ENCODE measurements around the gene MTR. TPM values are rescaled to one million over a fixed set of nuclear protein-coding genes. Genes with fewer than 3 reads are reported as not detected.
A peak's percentile ranks its signal among the peaks of the same experiment; 100 is the strongest.
"Not testable (repeated sequence)": the region's sequence is repeated elsewhere in the genome, so short reads cannot be mapped to it uniquely, and the experiment has no call there.

MTR gene
- total and polyA plus RNA-seq, 10 donors = 4.4 to 65.4 (median 42.0) TPM

DNA sequence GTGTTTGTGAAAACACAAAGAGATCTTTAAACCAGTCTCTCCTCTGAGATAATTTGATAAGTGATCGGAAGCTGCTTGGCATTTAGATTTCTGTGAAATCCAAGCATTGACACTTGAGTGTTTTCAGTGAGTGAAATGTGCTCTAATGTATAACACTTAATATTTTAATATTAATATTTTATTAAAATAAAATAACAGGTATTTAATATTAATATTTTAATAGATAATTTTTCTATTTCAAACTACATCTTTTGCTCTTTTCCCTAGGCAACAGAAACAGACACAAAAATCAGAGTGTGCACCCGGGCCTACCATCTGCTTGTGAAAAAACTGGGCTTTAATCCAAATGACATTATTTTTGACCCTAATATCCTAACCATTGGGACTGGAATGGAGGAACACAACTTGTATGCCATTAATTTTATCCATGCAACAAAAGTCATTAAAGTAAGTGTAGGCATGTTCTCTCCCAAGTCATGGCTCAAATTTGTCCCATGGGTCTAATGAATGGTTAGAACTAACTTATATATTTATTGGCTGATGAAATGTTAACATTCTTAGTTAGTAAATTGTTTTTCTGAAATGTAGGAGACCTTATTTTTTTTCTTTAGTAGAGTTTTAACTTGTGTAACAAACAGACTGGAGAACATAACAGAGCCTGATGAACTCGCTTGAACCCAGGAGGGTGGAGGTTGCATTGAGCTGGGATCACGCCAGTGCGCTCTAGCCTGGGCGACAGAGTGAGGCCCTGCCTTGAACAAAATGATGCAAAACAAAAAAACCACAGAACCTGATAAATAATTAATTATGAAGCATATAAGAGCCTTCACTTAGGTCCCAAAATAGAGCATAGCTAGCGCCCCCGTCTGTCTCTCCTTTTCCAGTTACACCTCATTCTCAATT lies 55.2 kb downstream of the MTR start:
- Histone ChIP-seq H3K27me3 (replicated peaks in 1 of 7) (no peaks in the 10 kb centered on the region), H3K36me3 (peaks cover 3 to 94% (median 56%) of the 10 kb centered on the region in 6 donors), H3K9me3 (no peaks in the 10 kb centered on the region), H3K4me3 (no peak overlapping the region), H3K4me1 (peaks cover 0 to 16% (median 0%) of the 10 kb centered on the region in 6 donors), H3K27ac (no peak overlapping the region)
- intact Hi-C loops (cut with DNase I; ENCODE audit: low total_unique reads) = no loop called here
- 85 to 96% (median 93%) methylated on average over 8 of the region's 8 CpGs for WGBS, 5 donors
- no peak for TF ChIP-seq POLR2A (IDR thresholded peaks at IDR 0.05)
- TF ChIP-seq CTCF (IDR thresholded peaks at IDR 0.05 in 8 of 11, conservative IDR thresholded peaks at IDR 0.05 in 3 of 11) = no peak
- no peak for TF ChIP-seq POLR2AphosphoS5 (IDR thresholded peaks at IDR 0.05)
- no peak for DNase-seq

GRCh38 chr1:236851871-236852270 lies 56.8 kb downstream of the MTR start:
- no peak overlapping the region for H3K4me3 ChIP-seq
- H3K4me1 ChIP-seq = peaks cover 0 to 14% (median 0%) of the 10 kb centered on the region in 6 donors
- DNase-seq = no peak
- H3K9me3 ChIP-seq = no peaks in the 10 kb centered on the region
- no peak overlapping the region for H3K27ac ChIP-seq
- no peak for TF ChIP-seq POLR2AphosphoS5 (IDR thresholded peaks at IDR 0.05)
- no peak for TF ChIP-seq POLR2A (IDR thresholded peaks at IDR 0.05)
- no peak for TF ChIP-seq CTCF (IDR thresholded peaks at IDR 0.05 in 8 of 11, conservative IDR thresholded peaks at IDR 0.05 in 3 of 11)
- no peaks in the 10 kb centered on the region for H3K27me3 ChIP-seq (replicated peaks in 1 of 7)
- H3K36me3 ChIP-seq = peaks cover 3 to 98% (median 65%) of the 10 kb centered on the region in 6 donors
- 80 to 98% (median 96%) methylated on average over 3 of the region's 3 CpGs for WGBS, 5 donors
- intact Hi-C loops (cut with DNase I; ENCODE audit: low total_unique reads) = no loop called here

- TF ChIP-seq CTCF (IDR thresholded peaks at IDR 0.05 in 8 of 11, conservative IDR thresholded peaks at IDR 0.05 in 3 of 11) = no peak
- TF ChIP-seq POLR2A (IDR thresholded peaks at IDR 0.05) = no peak
- no peak for TF ChIP-seq POLR2AphosphoS5 (IDR thresholded peaks at IDR 0.05)
- H3K27ac ChIP-seq = peak overlapping the region in 5 of 8 donors; percentile 44 to 70 (median 60)
- H3K36me3 ChIP-seq = peaks cover 5 to 98% (median 73%) of the 10 kb centered on the region in 6 donors
- H3K4me1 ChIP-seq = peaks cover 0 to 14% (median 0%) of the 10 kb centered on the region in 6 donors
- H3K27me3 ChIP-seq (replicated peaks in 1 of 7) = no peaks in the 10 kb centered on the region
- H3K4me3 ChIP-seq = no peak overlapping the region
- WGBS, 5 donors = 74 to 83% (median 78%) methylated on average over 4 of the region's 4 CpGs
- intact Hi-C loops (cut with DNase I; ENCODE audit: low total_unique reads) = no loop called here
- H3K9me3 ChIP-seq = no peaks in the 10 kb centered on the region
- no peak for DNase-seq
Observed at GRCh38 chr1:236853921-236854604, 59.0 kb downstream of the MTR start.

- no peak for TF ChIP-seq CTCF (IDR thresholded peaks at IDR 0.05 in 8 of 11, conservative IDR thresholded peaks at IDR 0.05 in 3 of 11)
- intact Hi-C loops (cut with DNase I; ENCODE audit: low total_unique reads) = no loop called here
- WGBS, 5 donors = 66 to 83% (median 77%) methylated on average over 3 of the region's 3 CpGs
Observed at GRCh38 chr1:236854605-236854983, 59.5 kb downstream of the MTR start.

DNA sequence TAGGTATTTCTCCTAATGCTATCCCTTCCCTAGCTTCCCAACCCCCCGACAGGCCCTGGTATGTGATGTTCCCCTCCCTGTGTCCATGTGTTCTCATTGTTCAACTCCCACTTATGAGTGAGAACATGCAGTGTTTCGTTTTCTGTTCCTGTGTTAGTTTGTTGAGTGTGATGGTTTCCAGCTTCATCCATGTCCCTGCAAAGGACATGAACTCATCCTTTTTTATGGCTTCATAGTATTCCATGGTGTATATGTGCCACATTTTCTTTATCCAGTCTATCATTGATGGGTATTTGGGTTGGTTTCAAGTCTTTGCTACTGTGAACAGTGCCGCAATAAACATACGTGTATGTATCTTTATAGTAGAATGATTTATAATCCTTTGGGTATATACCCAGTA lies 61.6 kb downstream of the MTR start:
- Histone ChIP-seq H3K4me1 (peaks cover 0 to 10% (median 0%) of the 10 kb centered on the region in 6 donors), H3K36me3 (peaks cover 5 to 100% (median 66%) of the 10 kb centered on the region in 6 donors)
- intact Hi-C loops (cut with DNase I; ENCODE audit: low total_unique reads); H3K27me3 ChIP-seq (replicated peaks in 1 of 7); H3K27ac ChIP-seq; H3K9me3 ChIP-seq; H3K4me3 ChIP-seq; DNase-seq: not testable (repeated sequence)
- WGBS, 5 donors = 82 to 99% (median 97%) methylated on average over 4 of the region's 4 CpGs

More at GRCh38 chr1:236854605-236854983, 59.5 kb downstream of the MTR start:
- H3K27me3 ChIP-seq (replicated peaks in 1 of 7) = no peaks in the 10 kb centered on the region
- no peak overlapping the region for H3K4me3 ChIP-seq
- H3K9me3 ChIP-seq = no peaks in the 10 kb centered on the region
- no peak for DNase-seq
- peaks cover 0 to 10% (median 0%) of the 10 kb centered on the region in 6 donors for H3K4me1 ChIP-seq
- peaks cover 5 to 99% (median 73%) of the 10 kb centered on the region in 6 donors for H3K36me3 ChIP-seq
- peak overlapping the region in 5 of 8 donors; percentile 44 to 70 (median 60) for H3K27ac ChIP-seq
